Nephron progenitor cell (in vitro differentiated cells): ENCODE measurements around the gene USP31.

Source experiments
- DNase-seq: peaks from one replicate; pipeline ENCODE4 v3.0.0; 2021
- H3K27ac Mint-ChIP-seq: 2 replicates; pipeline ENCODE4 v1.8.0; 2021; ENCODE audit warnings: mild to moderate bottlenecking, moderate library complexity, mixed read lengths
- H3K27me3 Mint-ChIP-seq: 2 replicates; pipeline ENCODE4 v1.8.0; 2021; ENCODE audit warnings: mild to moderate bottlenecking, low read depth, mixed read lengths; ENCODE audit not compliant: poor library complexity
- H3K36me3 Mint-ChIP-seq: 2 replicates; pipeline ENCODE4 v1.8.0; 2021; ENCODE audit warnings: low read depth, mixed read lengths
- H3K4me1 Mint-ChIP-seq: 2 replicates; pipeline ENCODE4 v1.8.0; 2021; ENCODE audit warnings: mixed read lengths
- H3K4me3 Mint-ChIP-seq: 2 replicates; pipeline ENCODE4 v1.8.0; 2021; ENCODE audit warnings: mild to moderate bottlenecking, moderate library complexity, mixed read lengths
- H3K9me3 Mint-ChIP-seq: 2 replicates; pipeline ENCODE4 v1.8.0; 2021; ENCODE audit warnings: mild to moderate bottlenecking, moderate library complexity, mixed read lengths
- CTCF ChIP-seq: fragments of 200-600 bp; sonication (generic); IDR thresholded peaks from 2 replicates; pipeline ENCODE4 v1.5.0; 2021; ENCODE audit warnings: antibody characterized with exemption

The USP31 gene

GRCh38 chr16:23069844-23070243, 79.4 kb downstream of the USP31 start:
- H3K4me1 Mint-ChIP-seq, result peaks cover 9% of the 10 kb centered on the region
- H3K27ac Mint-ChIP-seq, result no peak overlapping the region
- peaks cover 2% of the 10 kb centered on the region for H3K27me3 Mint-ChIP-seq
- peaks cover 34% of the 10 kb centered on the region for H3K36me3 Mint-ChIP-seq
- no peak overlapping the region for H3K4me3 Mint-ChIP-seq
- no peaks in the 10 kb centered on the region for H3K9me3 Mint-ChIP-seq
- DNase-seq, result no peak
- no peak for TF ChIP-seq CTCF

GRCh38 chr16:23068079-23068736, 81.0 kb downstream of the USP31 start:
- Mint-ChIP-seq H3K9me3 (no peaks in the 10 kb centered on the region), H3K27me3 (peaks cover 2% of the 10 kb centered on the region), H3K4me1 (peaks cover 9% of the 10 kb centered on the region), H3K27ac (no peak overlapping the region), H3K36me3 (peaks cover 30% of the 10 kb centered on the region), H3K4me3 (no peak overlapping the region)
- no peak for DNase-seq
- TF ChIP-seq CTCF, result no peak

GRCh38 chr16:23066676-23067075, 82.6 kb downstream of the USP31 start:
- Mint-ChIP-seq H3K4me3 (no peak overlapping the region), H3K9me3 (no peaks in the 10 kb centered on the region), H3K27me3 (peaks cover 2% of the 10 kb centered on the region), H3K36me3 (peaks cover 26% of the 10 kb centered on the region), H3K4me1 (peaks cover under 1% of the 10 kb centered on the region), H3K27ac (no peak overlapping the region)
- DNase-seq, result no peak
- TF ChIP-seq CTCF, result no peak

GRCh38 chr16:23064639-23065038, 84.6 kb downstream of the USP31 start:
- no peak for TF ChIP-seq CTCF
- Mint-ChIP-seq H3K36me3 (peaks cover 23% of the 10 kb centered on the region), H3K4me1 (peaks cover 11% of the 10 kb centered on the region), H3K4me3 (no peak overlapping the region), H3K9me3 (no peaks in the 10 kb centered on the region), H3K27me3 (peaks cover 2% of the 10 kb centered on the region), H3K27ac (no peak overlapping the region)
- DNase-seq, result no peak

- Mint-ChIP-seq H3K27ac (no peak overlapping the region), H3K4me3 (no peak overlapping the region)
Measured at GRCh38 chr16:23062524-23062923, 86.7 kb downstream of the USP31 start.

More at GRCh38 chr16:23062524-23062923, 86.7 kb downstream of the USP31 start:
- no peaks in the 10 kb centered on the region for H3K27me3 Mint-ChIP-seq
- no peak for DNase-seq
- peaks cover 8% of the 10 kb centered on the region for H3K36me3 Mint-ChIP-seq
- peaks cover 28% of the 10 kb centered on the region for H3K4me1 Mint-ChIP-seq
- TF ChIP-seq CTCF, result no peak
- no peaks in the 10 kb centered on the region for H3K9me3 Mint-ChIP-seq
